ENCODE data around the gene ELMOD1. TPM values are rescaled to one million over a fixed set of nuclear protein-coding genes. Genes with fewer than 3 reads are reported as not detected.

The ELMOD1 gene
- total and polyA plus RNA-seq, 4 donors = 0.14 to 0.42 TPM; not detected in 2

DNA sequence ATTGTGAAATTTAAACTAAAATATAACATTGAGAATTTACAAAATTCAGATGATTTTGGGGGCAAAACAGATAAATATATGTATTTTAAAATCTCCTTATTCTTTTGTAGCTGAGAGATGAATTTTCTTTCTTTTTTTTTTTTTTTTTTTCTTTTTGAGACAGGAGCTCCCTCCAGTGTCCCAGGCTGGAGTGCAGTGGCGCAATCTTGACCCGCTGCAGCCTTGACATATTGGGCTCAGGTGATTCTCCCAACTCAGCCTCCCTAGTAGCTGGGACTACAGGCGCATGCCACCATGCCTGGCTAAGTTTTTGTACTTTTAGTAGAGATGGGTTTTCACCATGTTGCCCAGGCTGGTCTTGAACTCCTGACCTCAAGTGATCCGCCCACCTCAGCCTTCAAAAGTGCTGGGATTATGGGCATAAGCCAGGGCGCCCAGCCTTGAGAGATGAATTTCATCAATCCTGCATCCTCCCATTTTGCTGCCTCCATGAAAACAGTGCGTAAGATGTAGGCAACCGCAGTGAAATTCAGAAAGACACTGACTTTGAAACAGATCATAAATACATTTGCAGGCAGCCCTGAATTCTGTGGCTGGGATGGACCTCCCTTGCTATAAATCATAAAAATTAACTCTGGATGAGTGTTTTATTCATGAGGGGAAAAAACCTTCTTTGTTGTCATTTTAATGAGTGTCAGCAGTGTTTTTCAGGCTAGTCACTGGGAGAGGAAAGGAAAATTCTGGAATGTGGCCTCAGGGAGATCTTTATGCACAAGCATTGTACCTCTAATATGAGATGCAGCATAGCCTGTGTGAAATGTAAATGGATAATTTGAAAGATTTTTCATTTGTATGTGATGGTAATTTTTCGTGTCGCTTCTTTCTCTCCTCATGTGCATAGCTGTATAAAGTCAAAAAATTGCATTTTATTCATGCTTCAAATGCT lies 14.4 kb downstream of the ELMOD1 start:
- H3K4me1 ChIP-seq (ENCODE audit: control insufficient read depth in 4 of 4, insufficient read depth in 4 of 4, low read length in 3 of 4) = peaks cover 3 to 14% (median 9%) of the 10 kb centered on the region in 4 donors
- H3K27me3 ChIP-seq (ENCODE audit: control insufficient read depth in 4 of 4, insufficient read depth in 4 of 4, low read length in 3 of 4) = no peaks in the 10 kb centered on the region
- no peak overlapping the region for H3K9ac ChIP-seq (ENCODE audit: low read depth in 1 of 2, low read length in 2 of 2)
- no peak overlapping the region for H3K4me3 ChIP-seq (ENCODE audit: low read depth in 1 of 3, low read length in 3 of 3)
- H3K27ac ChIP-seq (ENCODE audit: low read depth in 1 of 2, low read length in 2 of 2) = no peak overlapping the region
- no peaks in the 10 kb centered on the region for H3K36me3 ChIP-seq (ENCODE audit: control insufficient read depth in 4 of 4, insufficient read depth in 3 of 4, low read depth in 1 of 4, low read length in 3 of 4)
- TF ChIP-seq HNF4G (IDR thresholded peaks at IDR 0.05) (no peak), SP1 (IDR thresholded peaks at IDR 0.05) (no peak), YY1 (IDR thresholded peaks at IDR 0.05) (no peak), GABPA (IDR thresholded peaks at IDR 0.05 in 1 of 2, conservative IDR thresholded peaks at IDR 0.05 in 1 of 2) (no peak), FOXA1 (IDR thresholded peaks at IDR 0.05) (no peak), TAF1 (conservative IDR thresholded peaks at IDR 0.05) (no peak), NR2F2 (IDR thresholded peaks at IDR 0.05) (no peak), JUND (IDR thresholded peaks at IDR 0.05) (no peak), RXRA (IDR thresholded peaks at IDR 0.05) (no peak), FOXA2 (IDR thresholded peaks at IDR 0.05) (no peak)
- TF ChIP-seq, protein P1, sequence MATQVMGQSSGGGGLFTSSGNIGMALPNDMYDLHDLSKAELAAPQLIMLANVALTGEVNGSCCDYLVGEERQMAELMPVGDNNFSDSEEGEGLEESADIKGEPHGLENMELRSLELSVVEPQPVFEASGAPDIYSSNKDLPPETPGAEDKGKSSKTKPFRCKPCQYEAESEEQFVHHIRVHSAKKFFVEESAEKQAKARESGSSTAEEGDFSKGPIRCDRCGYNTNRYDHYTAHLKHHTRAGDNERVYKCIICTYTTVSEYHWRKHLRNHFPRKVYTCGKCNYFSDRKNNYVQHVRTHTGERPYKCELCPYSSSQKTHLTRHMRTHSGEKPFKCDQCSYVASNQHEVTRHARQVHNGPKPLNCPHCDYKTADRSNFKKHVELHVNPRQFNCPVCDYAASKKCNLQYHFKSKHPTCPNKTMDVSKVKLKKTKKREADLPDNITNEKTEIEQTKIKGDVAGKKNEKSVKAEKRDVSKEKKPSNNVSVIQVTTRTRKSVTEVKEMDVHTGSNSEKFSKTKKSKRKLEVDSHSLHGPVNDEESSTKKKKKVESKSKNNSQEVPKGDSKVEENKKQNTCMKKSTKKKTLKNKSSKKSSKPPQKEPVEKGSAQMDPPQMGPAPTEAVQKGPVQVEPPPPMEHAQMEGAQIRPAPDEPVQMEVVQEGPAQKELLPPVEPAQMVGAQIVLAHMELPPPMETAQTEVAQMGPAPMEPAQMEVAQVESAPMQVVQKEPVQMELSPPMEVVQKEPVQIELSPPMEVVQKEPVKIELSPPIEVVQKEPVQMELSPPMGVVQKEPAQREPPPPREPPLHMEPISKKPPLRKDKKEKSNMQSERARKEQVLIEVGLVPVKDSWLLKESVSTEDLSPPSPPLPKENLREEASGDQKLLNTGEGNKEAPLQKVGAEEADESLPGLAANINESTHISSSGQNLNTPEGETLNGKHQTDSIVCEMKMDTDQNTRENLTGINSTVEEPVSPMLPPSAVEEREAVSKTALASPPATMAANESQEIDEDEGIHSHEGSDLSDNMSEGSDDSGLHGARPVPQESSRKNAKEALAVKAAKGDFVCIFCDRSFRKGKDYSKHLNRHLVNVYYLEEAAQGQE (IDR thresholded peaks at IDR 0.05) = no peak
- TF ChIP-seq, protein P2, sequence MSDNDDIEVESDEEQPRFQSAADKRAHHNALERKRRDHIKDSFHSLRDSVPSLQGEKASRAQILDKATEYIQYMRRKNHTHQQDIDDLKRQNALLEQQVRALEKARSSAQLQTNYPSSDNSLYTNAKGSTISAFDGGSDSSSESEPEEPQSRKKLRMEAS (IDR thresholded peaks at IDR 0.05) = no peak
- TF ChIP-seq, protein P3, sequence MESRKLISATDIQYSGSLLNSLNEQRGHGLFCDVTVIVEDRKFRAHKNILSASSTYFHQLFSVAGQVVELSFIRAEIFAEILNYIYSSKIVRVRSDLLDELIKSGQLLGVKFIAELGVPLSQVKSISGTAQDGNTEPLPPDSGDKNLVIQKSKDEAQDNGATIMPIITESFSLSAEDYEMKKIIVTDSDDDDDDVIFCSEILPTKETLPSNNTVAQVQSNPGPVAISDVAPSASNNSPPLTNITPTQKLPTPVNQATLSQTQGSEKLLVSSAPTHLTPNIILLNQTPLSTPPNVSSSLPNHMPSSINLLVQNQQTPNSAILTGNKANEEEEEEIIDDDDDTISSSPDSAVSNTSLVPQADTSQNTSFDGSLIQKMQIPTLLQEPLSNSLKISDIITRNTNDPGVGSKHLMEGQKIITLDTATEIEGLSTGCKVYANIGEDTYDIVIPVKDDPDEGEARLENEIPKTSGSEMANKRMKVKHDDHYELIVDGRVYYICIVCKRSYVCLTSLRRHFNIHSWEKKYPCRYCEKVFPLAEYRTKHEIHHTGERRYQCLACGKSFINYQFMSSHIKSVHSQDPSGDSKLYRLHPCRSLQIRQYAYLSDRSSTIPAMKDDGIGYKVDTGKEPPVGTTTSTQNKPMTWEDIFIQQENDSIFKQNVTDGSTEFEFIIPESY (IDR thresholded peaks at IDR 0.05) = no peak
- TF ChIP-seq, protein P4, sequence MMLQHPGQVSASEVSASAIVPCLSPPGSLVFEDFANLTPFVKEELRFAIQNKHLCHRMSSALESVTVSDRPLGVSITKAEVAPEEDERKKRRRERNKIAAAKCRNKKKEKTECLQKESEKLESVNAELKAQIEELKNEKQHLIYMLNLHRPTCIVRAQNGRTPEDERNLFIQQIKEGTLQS (IDR thresholded peaks at IDR 0.05) = no peak
- no peaks in the 10 kb centered on the region for H3K9me3 ChIP-seq (ENCODE audit: control insufficient read depth in 4 of 4, low read length in 3 of 4)
- no peak for DNase-seq (ENCODE audit: low spot score)
- 94% methylated on average over 9 of the region's 9 CpGs for WGBS

DNA sequence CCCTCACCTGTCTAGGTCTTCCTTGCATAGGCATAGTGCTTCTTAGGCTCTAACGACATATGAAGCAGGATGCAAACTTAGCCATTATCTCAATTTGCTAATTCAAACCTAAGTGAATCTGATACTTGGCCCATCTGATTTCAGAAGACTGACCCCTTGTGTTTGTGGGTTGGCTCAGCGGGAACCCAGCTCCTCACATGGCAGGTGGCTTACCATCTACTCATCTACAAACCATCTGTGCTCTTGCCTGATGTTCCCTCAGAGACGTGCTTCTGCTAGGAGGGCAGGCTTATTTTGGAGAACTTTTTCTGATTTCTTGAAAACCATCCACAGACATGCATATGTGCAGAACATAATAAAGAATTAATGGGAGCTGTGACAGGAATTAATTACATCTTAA lies 15.2 kb downstream of the ELMOD1 start:
- no peaks in the 10 kb centered on the region for H3K9me3 ChIP-seq (ENCODE audit: control insufficient read depth in 4 of 4, low read length in 3 of 4)
- no peaks in the 10 kb centered on the region for H3K27me3 ChIP-seq (ENCODE audit: control insufficient read depth in 4 of 4, insufficient read depth in 4 of 4, low read length in 3 of 4)
- no peak for TF ChIP-seq HNF4G (IDR thresholded peaks at IDR 0.05)
- TF ChIP-seq, protein P3 (IDR thresholded peaks at IDR 0.05) = no peak
- TF ChIP-seq, protein P4 (IDR thresholded peaks at IDR 0.05) = no peak
- TF ChIP-seq EGR1 (IDR thresholded peaks at IDR 0.05; ENCODE audit: low read depth in 2 of 2) = no peak
- TF ChIP-seq, protein P1 (IDR thresholded peaks at IDR 0.05) = no peak
- no peak for TF ChIP-seq NR2F2 (IDR thresholded peaks at IDR 0.05)
- TF ChIP-seq, protein P5, sequence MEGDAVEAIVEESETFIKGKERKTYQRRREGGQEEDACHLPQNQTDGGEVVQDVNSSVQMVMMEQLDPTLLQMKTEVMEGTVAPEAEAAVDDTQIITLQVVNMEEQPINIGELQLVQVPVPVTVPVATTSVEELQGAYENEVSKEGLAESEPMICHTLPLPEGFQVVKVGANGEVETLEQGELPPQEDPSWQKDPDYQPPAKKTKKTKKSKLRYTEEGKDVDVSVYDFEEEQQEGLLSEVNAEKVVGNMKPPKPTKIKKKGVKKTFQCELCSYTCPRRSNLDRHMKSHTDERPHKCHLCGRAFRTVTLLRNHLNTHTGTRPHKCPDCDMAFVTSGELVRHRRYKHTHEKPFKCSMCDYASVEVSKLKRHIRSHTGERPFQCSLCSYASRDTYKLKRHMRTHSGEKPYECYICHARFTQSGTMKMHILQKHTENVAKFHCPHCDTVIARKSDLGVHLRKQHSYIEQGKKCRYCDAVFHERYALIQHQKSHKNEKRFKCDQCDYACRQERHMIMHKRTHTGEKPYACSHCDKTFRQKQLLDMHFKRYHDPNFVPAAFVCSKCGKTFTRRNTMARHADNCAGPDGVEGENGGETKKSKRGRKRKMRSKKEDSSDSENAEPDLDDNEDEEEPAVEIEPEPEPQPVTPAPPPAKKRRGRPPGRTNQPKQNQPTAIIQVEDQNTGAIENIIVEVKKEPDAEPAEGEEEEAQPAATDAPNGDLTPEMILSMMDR (IDR thresholded peaks at IDR 0.05; ENCODE audit: low read depth, low read length, missing input control) = no peak

More for the DNA sequence above, 15.2 kb downstream of the ELMOD1 start:
- Histone ChIP-seq H3K4me1 (ENCODE audit: control insufficient read depth in 4 of 4, insufficient read depth in 4 of 4, low read length in 3 of 4) (peaks cover 3 to 14% (median 10%) of the 10 kb centered on the region in 4 donors), H3K27ac (ENCODE audit: low read depth in 1 of 2, low read length in 2 of 2) (no peak overlapping the region), H3K9ac (ENCODE audit: low read depth in 1 of 2, low read length in 2 of 2) (no peak overlapping the region), H3K36me3 (ENCODE audit: control insufficient read depth in 4 of 4, insufficient read depth in 3 of 4, low read depth in 1 of 4, low read length in 3 of 4) (no peaks in the 10 kb centered on the region), H3K4me3 (ENCODE audit: low read depth in 1 of 3, low read length in 3 of 3) (no peak overlapping the region)
- 84% methylated on average over 3 of the region's 3 CpGs for WGBS
- no peak for DNase-seq (ENCODE audit: low spot score)
